ENCODE data around the gene B4GALNT1. TPM values are rescaled to one million over a fixed set of nuclear protein-coding genes. Genes with fewer than 3 reads are reported as not detected.

Gene B4GALNT1
- total RNA-seq, 4 donors from 2014 or later: 0.36 to 3.0 (median 1.0) TPM

DNA sequence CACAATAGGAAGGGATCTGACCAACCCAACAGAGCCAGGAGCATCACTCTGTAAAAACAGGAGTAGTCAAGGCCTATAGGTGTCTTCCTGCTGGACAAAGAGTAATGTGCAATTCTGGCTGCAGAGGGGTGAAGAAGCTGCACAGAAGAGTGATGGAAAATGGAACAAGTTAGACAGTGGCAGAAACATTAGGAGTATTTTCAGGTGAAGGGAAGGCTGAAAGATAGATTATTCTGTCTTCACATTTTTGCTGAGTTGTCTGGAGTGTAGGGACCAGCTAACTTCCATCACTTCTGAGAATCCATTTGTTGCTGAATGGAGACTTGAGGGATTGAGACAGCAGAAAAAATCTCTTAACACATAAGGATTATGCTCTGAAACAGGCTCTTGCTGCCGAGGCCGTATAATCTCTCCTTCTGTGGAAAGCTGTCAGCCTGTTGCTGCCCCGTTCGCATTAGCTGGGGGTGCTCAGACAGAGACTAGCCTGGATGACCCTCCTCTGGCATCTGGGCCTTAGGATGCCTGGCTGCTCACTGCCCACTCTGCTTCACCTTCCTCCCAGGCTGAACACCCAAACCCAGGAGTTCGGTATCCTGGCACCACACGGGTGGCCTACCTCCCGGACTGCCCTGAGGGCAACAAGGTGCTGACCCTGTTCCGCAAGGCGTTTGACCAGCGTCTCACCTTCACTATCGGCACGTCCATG, 24.9 kb downstream of the B4GALNT1 start:
- TF ChIP-seq, protein P1, sequence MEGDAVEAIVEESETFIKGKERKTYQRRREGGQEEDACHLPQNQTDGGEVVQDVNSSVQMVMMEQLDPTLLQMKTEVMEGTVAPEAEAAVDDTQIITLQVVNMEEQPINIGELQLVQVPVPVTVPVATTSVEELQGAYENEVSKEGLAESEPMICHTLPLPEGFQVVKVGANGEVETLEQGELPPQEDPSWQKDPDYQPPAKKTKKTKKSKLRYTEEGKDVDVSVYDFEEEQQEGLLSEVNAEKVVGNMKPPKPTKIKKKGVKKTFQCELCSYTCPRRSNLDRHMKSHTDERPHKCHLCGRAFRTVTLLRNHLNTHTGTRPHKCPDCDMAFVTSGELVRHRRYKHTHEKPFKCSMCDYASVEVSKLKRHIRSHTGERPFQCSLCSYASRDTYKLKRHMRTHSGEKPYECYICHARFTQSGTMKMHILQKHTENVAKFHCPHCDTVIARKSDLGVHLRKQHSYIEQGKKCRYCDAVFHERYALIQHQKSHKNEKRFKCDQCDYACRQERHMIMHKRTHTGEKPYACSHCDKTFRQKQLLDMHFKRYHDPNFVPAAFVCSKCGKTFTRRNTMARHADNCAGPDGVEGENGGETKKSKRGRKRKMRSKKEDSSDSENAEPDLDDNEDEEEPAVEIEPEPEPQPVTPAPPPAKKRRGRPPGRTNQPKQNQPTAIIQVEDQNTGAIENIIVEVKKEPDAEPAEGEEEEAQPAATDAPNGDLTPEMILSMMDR (IDR thresholded peaks at IDR 0.05): no peak
- ATAC-seq (ENCODE audit: low FRiP score): no peak
- no peak for DNase-seq (ENCODE audit: low spot score)

DNA sequence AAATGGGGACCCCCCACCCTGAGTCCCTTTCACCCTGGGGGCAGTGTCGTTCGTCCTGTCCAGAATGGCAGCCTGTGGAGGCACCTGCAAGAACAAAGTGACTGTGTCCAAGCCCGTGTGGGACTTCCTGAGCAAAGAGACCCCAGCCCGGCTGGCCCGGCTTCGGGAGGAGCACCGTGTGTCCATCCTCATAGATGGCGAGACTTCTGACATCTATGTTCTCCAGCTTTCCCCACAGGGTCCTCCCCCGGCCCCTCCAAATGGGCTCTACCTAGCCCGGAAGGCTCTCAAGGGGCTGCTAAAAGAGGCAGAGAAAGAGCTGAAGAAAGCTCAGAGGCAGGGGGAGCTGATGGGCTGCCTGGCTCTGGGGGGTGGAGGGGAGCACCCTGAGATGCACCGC, 26.2 kb downstream of the B4GALNT1 start:
- DNase-seq (ENCODE audit: low spot score) (no peak), ATAC-seq (ENCODE audit: low FRiP score) (no peak)
- TF ChIP-seq, protein P1 (IDR thresholded peaks at IDR 0.05): no peak

DNA sequence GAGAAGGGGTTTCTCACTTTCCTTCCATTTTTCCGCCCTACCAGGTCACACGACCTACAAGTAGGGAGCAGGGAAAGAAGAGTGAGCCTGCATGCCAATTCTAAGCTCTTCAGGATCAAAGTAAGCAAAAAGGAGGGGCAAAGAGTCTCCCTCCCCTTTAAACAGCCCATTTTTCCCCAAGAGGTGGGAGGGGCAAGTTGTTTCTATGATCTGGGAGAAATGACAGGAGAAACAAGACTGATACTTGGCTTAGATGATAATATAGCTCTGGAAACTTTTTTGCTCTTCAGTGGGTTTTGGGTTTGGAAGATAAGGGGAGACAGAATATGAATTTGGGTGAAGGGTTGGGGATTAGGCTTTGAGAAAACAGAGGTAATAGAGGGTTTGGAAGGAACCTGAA, 26.6 kb downstream of the B4GALNT1 start:
- TF ChIP-seq, protein P1 (IDR thresholded peaks at IDR 0.05): no peak
- ATAC-seq (ENCODE audit: low FRiP score): no peak
- no peak for DNase-seq (ENCODE audit: low spot score)

DNA sequence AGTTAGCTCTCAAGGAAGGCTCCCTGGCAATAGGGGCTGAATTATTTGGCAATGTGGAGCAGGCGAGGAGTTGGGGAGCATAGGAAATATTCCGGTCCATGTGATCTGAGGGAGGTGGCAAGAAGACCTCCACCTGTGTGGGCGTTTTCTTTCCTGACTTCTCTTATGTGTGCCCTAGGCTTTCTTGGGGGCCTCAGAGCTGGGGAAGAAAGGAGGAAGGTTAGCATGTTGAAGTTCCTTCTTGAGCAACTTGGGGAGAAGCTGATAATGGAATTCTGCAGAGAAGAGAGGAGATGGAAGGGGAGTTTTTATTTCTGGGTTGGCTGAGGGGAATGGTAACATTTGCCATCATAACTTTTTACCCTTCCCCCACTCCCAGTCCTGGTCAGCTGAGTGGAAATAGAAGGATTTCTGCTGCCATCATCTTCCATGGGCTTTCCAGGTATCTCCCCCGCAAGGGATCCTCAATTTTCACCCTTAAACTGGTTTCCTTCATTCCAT, 27.1 kb downstream of the B4GALNT1 start:
- TF ChIP-seq, protein P1 (IDR thresholded peaks at IDR 0.05): no peak
- ATAC-seq (ENCODE audit: low FRiP score): no peak
- DNase-seq (ENCODE audit: low spot score): no peak

DNA sequence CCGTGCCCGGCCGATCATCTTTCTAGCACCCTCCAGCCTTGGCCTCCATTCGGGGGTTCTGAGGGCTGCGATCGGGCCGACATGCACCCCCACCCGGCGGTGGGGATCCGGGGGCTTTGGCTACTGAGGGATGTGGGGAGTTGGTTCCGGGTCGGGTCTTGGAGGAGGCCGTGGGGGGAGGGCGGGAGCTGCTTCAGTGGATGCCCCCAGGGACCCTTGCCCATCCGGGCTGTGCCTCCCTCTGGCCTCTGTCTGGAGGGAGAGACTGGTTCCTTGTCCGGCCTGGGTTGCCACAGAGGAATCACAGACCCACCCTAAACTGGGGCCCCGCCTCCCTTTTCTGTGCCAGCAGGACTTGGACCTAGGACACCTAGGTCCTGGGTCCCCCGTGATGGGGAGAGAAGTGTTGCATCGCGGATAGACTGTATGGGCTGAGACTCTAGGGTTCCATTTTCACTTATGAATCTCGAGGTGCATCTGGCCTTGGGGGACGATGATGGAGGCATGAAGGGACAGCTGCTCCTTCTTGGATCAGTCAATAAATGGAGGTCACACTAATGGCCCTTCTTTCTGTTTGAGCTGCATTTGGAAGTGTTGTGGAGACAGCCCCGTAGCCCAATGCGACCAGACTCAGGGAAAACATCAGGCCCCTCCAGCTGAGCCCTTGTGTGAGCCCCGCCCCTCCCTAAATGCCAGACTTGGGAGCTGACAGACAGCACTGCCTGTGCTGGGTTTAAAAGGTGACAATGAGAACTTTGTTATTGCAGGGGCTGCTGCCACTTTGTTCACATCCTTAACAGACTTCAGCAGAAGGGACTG, 27.8 kb downstream of the B4GALNT1 start:
- TF ChIP-seq, protein P1 (IDR thresholded peaks at IDR 0.05): no peak
- no peak for ATAC-seq (ENCODE audit: low FRiP score)
- no peak for DNase-seq (ENCODE audit: low spot score)

DNA sequence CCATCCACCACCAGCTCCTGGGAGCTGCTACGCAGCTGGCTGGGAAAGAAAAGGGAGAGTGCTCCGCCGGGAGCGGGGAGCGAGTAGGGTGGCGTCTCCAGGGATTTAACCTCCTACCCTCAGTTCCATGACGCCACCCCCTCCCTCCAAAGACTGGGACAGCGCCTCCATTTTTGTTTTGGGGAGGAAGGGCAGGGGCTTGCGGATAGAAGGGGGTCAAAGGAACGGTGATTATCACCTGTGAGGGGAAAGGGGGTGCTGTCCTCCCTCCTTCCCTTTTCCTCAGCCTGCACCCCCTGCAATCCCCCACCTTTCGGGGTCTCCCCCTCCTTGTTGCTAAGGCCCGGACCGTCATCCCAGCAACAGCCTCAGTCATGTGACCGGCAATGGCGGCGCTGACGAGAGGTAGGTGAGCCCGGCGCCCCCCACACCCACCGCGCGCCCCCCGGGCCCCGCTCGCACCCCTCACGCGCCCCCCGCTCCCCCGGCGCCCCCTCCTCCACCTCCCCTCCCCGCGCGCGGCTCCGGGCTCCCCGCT, 28.5 kb downstream of the B4GALNT1 start, which contains the start of gene DTX3:
TSS of gene DTX3 (plus strand) at position 371 of the 538 bp plus-strand sequence. CDS start 1,694 bp downstream, outside the sequence.
- ATAC-seq (ENCODE audit: low FRiP score) (peak; percentile 17), DNase-seq (ENCODE audit: low spot score) (no peak)
- TF ChIP-seq, protein P1 (IDR thresholded peaks at IDR 0.05): no peak
